NCI-H510A treated with DMSO at 0.1 percent for 48 hours (cell line): ENCODE data around the gene UBE2J2.
A peak's percentile ranks its signal among the peaks of the same experiment; 100 is the strongest.

Experiments used
- DNase-seq: peaks from one replicate; lab custom pipeline; 2025; lab: John Stamatoyannopoulos, UW

Gene UBE2J2

GRCh38 chr1:1295154-1295923, 21.7 kb upstream of the UBE2J2 start:
- DNase-seq, result no peak

DNA sequence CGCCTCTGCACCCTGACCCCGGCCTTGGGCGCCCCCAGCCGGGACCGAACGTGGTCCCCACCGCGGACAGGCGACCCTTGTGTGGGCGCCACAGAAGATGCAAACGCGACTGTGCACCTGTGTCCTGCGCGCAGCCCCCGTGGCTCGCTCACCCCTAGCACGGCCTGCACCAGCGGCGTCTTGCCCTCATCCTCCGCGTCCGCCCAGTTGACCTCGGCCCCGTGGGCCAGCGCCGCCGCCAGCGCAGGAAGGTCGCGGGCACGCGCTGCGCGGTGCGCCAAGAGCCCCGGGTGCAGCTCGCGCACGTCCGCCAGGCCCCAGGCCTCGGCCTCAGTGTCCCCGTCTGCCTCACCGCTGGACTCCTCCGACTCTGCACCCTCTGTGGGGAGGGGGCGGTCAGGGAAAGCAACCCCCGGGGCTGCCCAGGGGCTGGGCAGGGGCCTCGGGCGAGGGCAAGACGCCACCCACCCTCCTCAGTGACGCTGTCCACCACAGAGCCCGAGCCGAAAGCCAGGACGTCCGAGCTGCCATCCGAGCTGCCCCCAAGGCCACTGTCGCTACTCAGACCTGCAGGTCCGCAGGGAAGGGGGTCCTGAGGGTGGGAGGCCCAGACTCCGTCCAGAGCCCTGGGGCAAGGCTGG, 20.7 kb upstream of the UBE2J2 start:
- DNase-seq, result no peak

DNA sequence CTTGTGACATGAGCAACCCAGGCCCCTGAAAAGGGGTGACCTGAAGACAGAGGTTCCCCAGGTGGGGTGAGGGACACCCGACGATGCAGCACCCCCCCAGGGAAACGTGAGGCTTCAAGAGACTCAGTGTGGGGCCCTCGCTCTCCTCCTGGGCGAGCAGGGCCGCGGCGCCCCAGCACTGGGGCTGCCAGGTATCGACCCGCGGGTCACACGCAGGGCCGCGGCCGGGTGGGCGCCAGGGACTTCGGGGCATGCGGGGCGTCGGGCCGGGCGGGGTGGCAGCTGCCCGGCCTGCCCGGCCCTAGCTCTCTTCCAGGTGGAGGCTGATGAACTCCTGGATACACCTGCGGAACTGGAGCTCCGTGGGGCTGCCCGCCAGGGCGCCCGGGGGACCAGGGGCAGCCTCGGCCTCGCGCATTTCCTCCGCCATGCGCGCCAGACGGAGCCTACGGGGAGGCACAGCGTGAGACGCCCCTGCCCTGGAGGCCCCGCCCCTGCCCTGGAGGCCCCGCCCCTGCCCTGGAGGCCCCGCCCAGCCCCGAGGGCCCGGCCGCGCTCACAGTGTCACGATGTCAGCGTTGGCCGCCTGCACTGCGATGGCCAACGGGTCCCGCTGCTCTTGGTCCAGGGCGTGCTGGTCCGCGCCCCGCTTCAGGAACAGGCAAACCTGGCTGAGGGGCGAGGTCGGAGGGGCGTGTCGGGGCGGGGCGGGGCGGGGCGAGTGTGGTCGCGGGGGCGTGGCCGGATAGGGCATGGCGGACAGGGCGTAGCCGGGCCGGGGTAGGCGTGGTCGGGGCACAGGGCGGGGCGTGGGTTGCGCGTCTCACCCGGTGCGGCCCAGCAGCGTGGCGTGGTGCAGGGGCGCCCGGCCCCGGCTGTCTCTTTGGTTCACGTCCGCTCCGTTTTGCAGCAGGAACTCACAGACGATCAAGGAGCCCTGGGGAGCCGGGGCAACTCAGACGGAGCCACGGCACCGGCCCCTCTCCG, 19.9 kb upstream of the UBE2J2 start:
- DNase-seq, result no peak

GRCh38 chr1:1292851-1293250, 19.2 kb upstream of the UBE2J2 start:
- DNase-seq, result no peak

DNA sequence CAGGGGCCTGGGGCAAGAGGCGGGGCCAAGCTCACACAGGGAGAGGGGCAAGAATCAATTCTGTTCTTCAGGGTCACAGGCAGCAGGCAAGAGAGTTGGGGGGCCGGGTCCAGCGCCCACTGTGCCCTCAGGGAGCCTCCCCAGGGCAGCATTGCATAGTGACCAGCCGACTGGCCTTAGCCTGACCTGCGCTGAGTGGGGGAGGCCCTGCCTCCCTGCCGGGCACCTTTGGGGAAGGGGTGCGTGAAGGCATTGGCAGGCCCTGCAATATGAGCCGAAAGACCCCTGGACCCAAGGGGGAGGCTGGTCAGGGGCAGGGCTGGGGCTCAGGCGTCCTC, 18.8 kb upstream of the UBE2J2 start:
- DNase-seq, result no peak

- DNase-seq, result peak; percentile 99
Measured at GRCh38 chr1:1291548-1292441, 18.1 kb upstream of the UBE2J2 start.

DNA sequence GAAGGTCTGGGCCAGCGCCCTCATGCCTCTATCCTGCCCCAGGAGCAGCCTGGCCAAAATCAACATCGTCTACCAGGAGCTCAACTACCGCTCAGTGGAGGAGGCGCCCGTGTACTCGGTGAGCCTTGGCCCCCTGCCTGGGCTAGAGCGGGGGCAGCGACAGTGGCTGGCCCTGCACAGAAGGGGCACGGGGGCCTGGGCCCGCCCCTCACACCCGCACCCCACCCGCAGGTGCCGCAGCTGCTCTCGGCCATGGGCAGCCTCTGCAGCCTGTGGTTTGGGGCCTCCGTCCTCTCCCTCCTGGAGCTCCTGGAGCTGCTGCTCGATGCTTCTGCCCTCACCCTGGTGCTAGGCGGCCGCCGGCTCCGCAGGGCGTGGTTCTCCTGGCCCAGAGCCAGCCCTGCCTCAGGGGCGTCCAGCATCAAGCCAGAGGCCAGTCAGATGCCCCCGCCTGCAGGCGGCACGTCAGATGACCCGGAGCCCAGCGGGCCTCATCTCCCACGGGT, 17.4 kb upstream of the UBE2J2 start:
- DNase-seq, result peak; percentile 79

DNA sequence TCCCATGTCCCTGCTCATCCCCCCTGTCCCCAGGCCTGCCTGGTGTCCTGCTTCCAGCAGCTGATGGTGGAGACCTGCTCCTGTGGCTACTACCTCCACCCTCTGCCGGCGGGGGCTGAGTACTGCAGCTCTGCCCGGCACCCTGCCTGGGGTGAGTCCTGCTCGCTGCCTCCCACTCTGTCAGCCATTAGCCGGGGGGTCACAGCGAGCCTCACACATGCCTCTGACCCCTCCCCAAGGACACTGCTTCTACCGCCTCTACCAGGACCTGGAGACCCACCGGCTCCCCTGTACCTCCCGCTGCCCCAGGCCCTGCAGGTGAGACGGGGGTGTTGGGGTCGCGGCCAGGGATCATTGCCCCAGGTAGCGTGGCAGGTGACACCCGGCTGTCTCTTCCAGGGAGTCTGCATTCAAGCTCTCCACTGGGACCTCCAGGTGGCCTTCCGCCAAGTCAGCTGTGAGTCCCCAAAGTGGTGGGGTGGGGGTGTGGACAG, 16.6 kb upstream of the UBE2J2 start:
- DNase-seq, result peak; percentile 94

GRCh38 chr1:1287288-1288110, 13.8 kb upstream of the UBE2J2 start:
- no peak for DNase-seq

DNA sequence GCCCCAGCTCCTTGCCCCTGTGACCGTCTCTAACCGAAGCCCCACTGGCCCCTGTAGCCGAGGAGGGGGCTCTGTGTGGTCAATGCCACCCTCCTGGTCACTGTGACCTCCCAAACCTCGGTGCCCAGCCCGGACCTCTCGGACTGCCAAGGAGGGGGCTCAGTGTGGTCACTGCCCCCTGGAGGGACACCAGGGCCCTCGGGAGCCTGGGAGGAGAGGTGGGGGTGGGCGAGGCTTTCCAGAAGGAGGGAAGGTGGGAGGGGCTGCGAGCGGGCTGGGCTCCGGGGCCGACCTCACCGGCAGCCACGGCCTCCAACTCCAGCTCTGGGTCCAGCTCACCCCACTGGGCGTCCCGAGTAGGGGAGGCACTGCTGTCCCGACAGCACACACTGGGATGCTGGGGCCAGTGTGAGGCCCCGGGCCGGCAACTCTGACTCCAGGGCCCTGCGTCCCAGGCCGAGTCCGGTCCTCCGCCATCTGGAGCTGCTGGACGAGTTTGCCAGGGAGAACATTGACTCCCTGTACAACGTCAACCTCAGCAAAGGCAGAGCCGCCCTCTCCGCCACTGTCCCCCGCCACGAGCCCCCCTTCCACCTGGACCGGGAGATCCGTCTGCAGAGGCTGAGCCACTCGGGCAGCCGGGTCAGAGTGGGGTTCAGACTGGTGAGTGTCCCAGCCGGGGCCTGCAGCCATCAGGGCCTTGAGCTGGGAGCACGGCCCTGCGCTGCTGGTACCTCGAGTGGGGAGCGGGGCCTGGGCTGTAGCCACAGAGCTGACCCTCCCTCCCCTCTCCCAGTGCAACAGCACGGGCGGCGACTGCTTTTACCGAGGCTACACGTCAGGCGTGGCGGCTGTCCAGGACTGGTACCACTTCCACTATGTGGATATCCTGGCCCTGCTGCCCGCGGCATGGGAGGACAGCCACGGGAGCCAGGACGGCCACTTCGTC, 12.9 kb upstream of the UBE2J2 start:
- no peak for DNase-seq

DNA sequence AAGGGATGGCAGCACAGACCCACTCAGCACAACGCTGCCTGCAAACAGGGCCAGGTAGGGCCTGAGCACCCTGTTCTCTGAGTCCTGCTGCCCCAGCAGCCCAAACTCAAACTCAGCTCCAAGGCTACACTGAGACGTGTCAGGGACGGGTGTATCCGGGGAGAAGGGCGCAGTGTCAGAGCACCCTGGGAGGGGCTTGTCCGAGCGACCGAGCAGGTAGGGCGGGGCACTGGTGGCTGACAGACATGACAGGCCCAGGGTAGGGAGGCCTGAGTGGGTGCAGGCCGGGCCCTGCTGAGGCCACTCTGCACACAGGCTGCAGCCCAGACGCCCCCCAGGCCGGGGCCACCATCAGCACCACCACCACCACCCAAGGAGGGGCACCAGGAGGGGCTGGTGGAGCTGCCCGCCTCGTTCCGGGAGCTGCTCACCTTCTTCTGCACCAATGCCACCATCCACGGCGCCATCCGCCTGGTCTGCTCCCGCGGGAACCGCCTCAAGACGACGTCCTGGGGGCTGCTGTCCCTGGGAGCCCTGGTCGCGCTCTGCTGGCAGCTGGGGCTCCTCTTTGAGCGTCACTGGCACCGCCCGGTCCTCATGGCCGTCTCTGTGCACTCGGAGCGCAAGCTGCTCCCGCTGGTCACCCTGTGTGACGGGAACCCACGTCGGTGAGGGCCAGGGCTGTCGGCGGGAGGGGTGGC, 12.1 kb upstream of the UBE2J2 start:
- DNase-seq, result peak; percentile 31

- DNase-seq, result no peak
Measured at GRCh38 chr1:1285102-1285571, 11.5 kb upstream of the UBE2J2 start.

DNA sequence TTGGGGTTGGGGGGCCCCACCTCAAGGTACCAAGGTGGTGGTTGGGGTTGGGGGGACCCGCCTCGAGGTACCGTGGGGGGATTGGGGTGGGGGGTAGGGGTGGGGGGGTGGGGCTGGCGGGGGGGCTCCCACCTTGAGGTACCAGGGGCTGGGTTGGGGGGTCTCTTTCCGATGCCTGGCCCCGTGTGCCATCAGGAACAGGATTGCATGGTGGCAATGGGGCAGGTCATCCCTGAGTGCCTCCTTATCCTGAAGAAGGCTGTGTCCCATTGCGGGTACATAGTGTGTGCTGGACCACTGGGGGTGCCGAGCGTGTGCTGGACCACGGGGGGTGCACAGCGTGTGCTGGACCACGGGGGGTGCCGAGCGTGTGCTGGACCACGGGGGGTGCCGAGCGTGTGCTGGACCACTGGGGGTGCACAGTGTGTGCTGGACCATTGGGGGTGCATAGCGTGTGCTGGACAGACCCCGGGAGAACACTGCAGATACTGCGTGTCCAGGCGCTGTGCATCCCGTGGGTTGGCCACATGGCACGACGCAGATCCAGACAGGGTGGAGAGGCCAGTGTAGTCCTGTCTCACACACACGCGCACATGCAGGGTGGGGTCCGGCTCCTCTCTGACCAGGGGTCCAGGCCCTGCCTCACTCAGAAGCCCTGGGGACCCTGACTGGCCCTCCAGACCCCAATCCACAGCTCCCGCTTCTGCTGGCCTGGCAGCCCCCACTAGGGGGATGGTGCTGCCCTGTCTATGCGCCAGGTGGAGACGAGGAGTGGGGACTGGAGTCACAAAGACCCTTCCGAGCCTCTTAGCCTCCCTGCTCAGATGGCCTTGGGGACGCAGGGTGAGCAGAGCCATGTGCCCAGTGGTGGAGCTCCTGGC, 10.8 kb upstream of the UBE2J2 start:
- no peak for DNase-seq

DNA sequence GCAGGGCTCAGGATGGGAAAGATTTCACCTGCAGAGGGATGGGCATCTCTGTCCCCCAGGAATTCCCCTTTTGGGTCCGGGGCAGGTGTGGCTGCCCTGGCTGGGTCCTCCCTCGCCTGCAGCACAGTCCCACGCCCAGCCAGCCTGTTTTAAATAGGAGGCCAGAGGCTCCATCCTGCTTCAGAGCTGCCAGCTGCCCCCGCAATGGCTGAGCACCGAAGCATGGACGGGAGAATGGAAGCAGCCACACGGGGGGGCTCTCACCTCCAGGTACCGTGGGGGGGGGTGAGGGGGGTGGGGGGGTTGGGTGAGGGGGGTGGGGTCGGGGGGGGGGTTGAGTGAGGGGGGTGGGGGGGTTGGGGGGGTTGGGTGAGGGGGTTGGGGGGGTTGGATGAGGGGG, 10.2 kb upstream of the UBE2J2 start:
- DNase-seq, result no peak

- DNase-seq, result no peak
Measured at GRCh38 chr1:1282998-1283397, 9.3 kb upstream of the UBE2J2 start.

DNA sequence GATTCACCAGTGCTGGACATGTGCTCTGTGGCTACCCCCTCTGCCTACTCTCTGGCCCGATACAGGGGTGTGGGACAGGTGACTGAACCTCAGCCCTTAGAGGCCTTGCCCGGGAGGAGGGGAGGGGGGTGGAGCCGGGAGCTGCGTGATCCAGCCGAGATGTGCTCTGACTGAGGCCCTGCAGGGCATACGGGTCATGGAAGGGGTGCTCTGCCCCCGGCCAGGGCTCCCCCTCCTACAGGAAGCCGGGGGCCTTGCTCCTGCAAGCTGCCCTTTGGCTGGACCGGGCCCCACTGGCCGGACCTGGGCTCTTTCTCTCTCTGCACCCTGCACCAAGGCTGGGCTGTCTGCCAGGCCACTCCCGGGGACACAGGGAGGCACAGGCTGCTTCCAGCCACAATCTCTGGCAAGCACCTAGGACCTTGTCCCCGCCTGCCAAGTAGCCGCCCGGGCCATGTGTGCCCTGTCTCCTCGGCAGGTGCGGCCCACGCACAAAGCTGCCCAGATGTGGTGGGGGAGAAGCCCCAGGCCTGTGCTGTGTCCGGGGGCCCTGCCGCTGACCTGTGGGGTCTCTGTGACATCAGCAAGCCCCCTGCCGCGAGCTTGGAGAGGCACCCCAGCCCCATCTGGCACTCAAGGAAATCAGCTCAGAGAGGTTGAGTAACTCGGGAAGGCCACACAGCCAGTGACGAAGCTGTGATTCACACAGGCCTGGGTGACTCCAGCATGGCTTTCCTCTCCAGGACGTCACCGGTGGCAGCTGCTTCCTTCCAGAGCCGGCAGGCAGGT, 8.1 kb upstream of the UBE2J2 start:
- no peak for DNase-seq
